Smooth muscle cell (in vitro differentiated cells): ENCODE results near the gene BACE1. TPM values are rescaled to one million over a fixed set of nuclear protein-coding genes. Genes with fewer than 3 reads are reported as not detected.
"Not testable (repeated sequence)": the region's sequence is repeated elsewhere in the genome, so short reads cannot be mapped to it uniquely, and the experiment has no call there.

Experiments used
- DNase-seq: peaks from one replicate; lab custom pipeline; 2025; ENCODE audit not compliant: unreplicated experiment; lab: John Stamatoyannopoulos, UW
- H2AFZ ChIP-seq: fragments of 200-600 bp; sonication (generic); 2 replicates; pipeline ENCODE4 v1.6.0; 2016; ENCODE audit warnings: antibody characterized with exemption, low read depth, mild to moderate bottlenecking
- H3F3A ChIP-seq: fragments of 200-600 bp; sonication (generic); 2 replicates; pipeline ENCODE4 v1.6.0; 2017; ENCODE audit warnings: antibody characterized with exemption, low read depth
- H3K27ac ChIP-seq: fragments of 200-600 bp; sonication (generic); 2 replicates; pipeline ENCODE4 v1.5.1; 2016; ENCODE audit warnings: low read depth, mild to moderate bottlenecking
- H3K27me3 ChIP-seq: fragments of 200-600 bp; sonication (generic); 2 replicates; pipeline ENCODE4 v1.6.1; 2016; ENCODE audit warnings: low read depth, mild to moderate bottlenecking
- H3K36me3 ChIP-seq: fragments of 200-600 bp; sonication (generic); 2 replicates; pipeline ENCODE4 v1.5.1; 2016; ENCODE audit warnings: low read depth
- H3K4me1 ChIP-seq: fragments of 200-600 bp; sonication (generic); 2 replicates; pipeline ENCODE4 v1.5.1; 2016; ENCODE audit warnings: low read depth
- H3K4me2 ChIP-seq: fragments of 200-600 bp; sonication (generic); 2 replicates; pipeline ENCODE4 v1.6.0; 2016; ENCODE audit warnings: mild to moderate bottlenecking
- H3K4me3 ChIP-seq: fragments of 200-600 bp; sonication (generic); 2 replicates; pipeline ENCODE4 v1.5.1; 2016; ENCODE audit warnings: mild to moderate bottlenecking
- H3K79me2 ChIP-seq: fragments of 200-600 bp; sonication (generic); 2 replicates; pipeline ENCODE4 v1.6.0; 2016; ENCODE audit warnings: low read depth, mild to moderate bottlenecking
- H3K9ac ChIP-seq: fragments of 200-600 bp; sonication (generic); 2 replicates; pipeline ENCODE4 v1.6.0; 2016; ENCODE audit warnings: low read depth
- H3K9me3 ChIP-seq: fragments of 200-600 bp; sonication (generic); replicated peaks from 2 replicates; pipeline ENCODE4 v1.5.1; 2016; ENCODE audit warnings: low read depth
- H4K20me1 ChIP-seq: fragments of 200-600 bp; sonication (generic); 2 replicates; pipeline ENCODE4 v1.6.0; 2016; ENCODE audit warnings: low read depth
- CTCF ChIP-seq: fragments of 200-600 bp; sonication (generic); IDR thresholded peaks from 2 replicates; pipeline ENCODE4 v1.5.1; 2017; ENCODE audit warnings: borderline replicate concordance, mild to moderate bottlenecking, antibody characterized with exemption; ENCODE audit not compliant: insufficient read depth, poor library complexity, severe bottlenecking
- WGBS: methylation state at CpG from one replicate; pipeline ENCODE4 v1.1.7; 2016; ENCODE audit warnings: low lambda C conversion rate; 5-methylcytosine and 5-hydroxymethylcytosine counted together
- polyA plus RNA-seq: library from polyadenylated mRNA; unstranded; fragments of >200 nt; fragmentation: Nextera tagmentation; extraction: Ambion mirVana; gene quantifications from 2 replicates; pipeline ENCODE4 v1.2.1, GENCODE V29; 2016
- total RNA-seq: library from RNA; depleted of rRNA; stranded (reverse); fragments of >200 nt; gene quantifications from 2 replicates; pipeline ENCODE4 v1.2.3, GENCODE V29; 2014

The BACE1 gene
- total and polyA plus RNA-seq, 2 experiments from 2014 or later, result 17.5 to 32.4 TPM

GRCh38 chr11:117327567-117328374 is 11.7 kb upstream of the BACE1 start, which contains the start of gene CEP164:
Gene CEP164, plus strand, starts transcription at chr11:117327854. Its CDS starts 10,733 bp downstream, at chr11:117338587.
- no peak for TF ChIP-seq CTCF
- Histone ChIP-seq H3K27ac (peak within 1 kb of the TSS; percentile 91), H3K36me3 (no peaks in the 10 kb centered on the region), H3K4me3 (peak within 1 kb of the TSS; percentile 87), H2AFZ (peak within 1 kb of the TSS; percentile 84), H3F3A (no peaks in the 10 kb centered on the region), H3K27me3 (no peaks in the 10 kb centered on the region), H3K9ac (peak within 1 kb of the TSS; percentile 80), H3K4me2 (peak within 1 kb of the TSS; percentile 89), H3K79me2 (peaks cover 19% of the 10 kb centered on the region), H3K9me3 (no peaks in the 10 kb centered on the region), H4K20me1 (peaks cover 9% of the 10 kb centered on the region), H3K4me1 (peaks cover 7% of the 10 kb centered on the region)
- WGBS, result 2% methylated on average over 48 of the region's 64 CpGs
- DNase-seq, result peak; percentile 95

GRCh38 chr11:117327255-117327566 is 11.2 kb upstream of the BACE1 start:
- H3K4me1 ChIP-seq, H3K9ac ChIP-seq, H2AFZ ChIP-seq, H3K9me3 ChIP-seq, H3K27ac ChIP-seq, H3K27me3 ChIP-seq, H3F3A ChIP-seq, H4K20me1 ChIP-seq, H3K36me3 ChIP-seq, DNase-seq: not testable (repeated sequence)
- H3K4me2 ChIP-seq, result peak overlapping the region; percentile 89
- peaks cover 19% of the 10 kb centered on the region for H3K79me2 ChIP-seq
- WGBS, result 29% methylated on average over 5 of the region's 5 CpGs
- H3K4me3 ChIP-seq, result peak overlapping the region; percentile 87

GRCh38 chr11:117319214-117319840 is 3.3 kb upstream of the BACE1 start:
- WGBS, result 95% methylated on average over 5 of the region's 5 CpGs
- Histone ChIP-seq H3K4me3 (no peak overlapping the region), H3K9ac (no peak overlapping the region), H3K4me1 (peaks cover 7% of the 10 kb centered on the region), H3K4me2 (no peak overlapping the region), H3K9me3 (no peaks in the 10 kb centered on the region), H2AFZ (no peak overlapping the region), H3K36me3 (no peaks in the 10 kb centered on the region), H3K27me3 (no peaks in the 10 kb centered on the region), H3K79me2 (no peaks in the 10 kb centered on the region), H3K27ac (no peak overlapping the region), H4K20me1 (no peaks in the 10 kb centered on the region), H3F3A (no peaks in the 10 kb centered on the region)
- DNase-seq, result no peak
- TF ChIP-seq CTCF, result no peak

- no peaks in the 10 kb centered on the region for H4K20me1 ChIP-seq
- H3K79me2 ChIP-seq, result no peaks in the 10 kb centered on the region
- no peaks in the 10 kb centered on the region for H3K36me3 ChIP-seq
- H3K4me1 ChIP-seq, result peaks cover 7% of the 10 kb centered on the region
- no peaks in the 10 kb centered on the region for H3K9me3 ChIP-seq
- no peak overlapping the region for H3K4me2 ChIP-seq
- H3K4me3 ChIP-seq, result no peak overlapping the region
- H3F3A ChIP-seq, result no peaks in the 10 kb centered on the region
- DNase-seq, result no peak
- no peak overlapping the region for H2AFZ ChIP-seq
- H3K27ac ChIP-seq, result no peak overlapping the region
- no peaks in the 10 kb centered on the region for H3K27me3 ChIP-seq
- H3K9ac ChIP-seq, result no peak overlapping the region
- no peak for TF ChIP-seq CTCF
- 86% methylated on average over 7 of the region's 7 CpGs for WGBS
Measured at GRCh38 chr11:117318738-117319137, 2.7 kb upstream of the BACE1 start.
